ENCODE data around the gene MAN1B1. TPM values are rescaled to one million over a fixed set of nuclear protein-coding genes. Genes with fewer than 3 reads are reported as not detected.

MAN1B1 gene
- polyA plus RNA-seq, 2 of the 4 experiments (the other 2 are of a cell fraction) = 31.7 to 48.6 TPM

GRCh38 chr9:137148661-137149060 is 61.9 kb downstream of the MAN1B1 start:
- no peak for ATAC-seq
- CTCF ChIA-PET = interaction anchor here (0.6 to 1.4 kb wide), 6 partner anchors 8 to 80 kb away, joined by 3 to 6 read pairs (median 4); no protein-coding TSS in a partner anchor
- 89% methylated on average over 19 of the region's 19 CpGs for WGBS (ENCODE audit: missing lambda C conversion rate)
- H3K4me3 ChIP-seq = no peak overlapping the region
- no peak for TF ChIP-seq PHF8 (IDR thresholded peaks at IDR 0.05; ENCODE audit: borderline replicate concordance, low read depth)
- TF ChIP-seq EHMT2 (IDR thresholded peaks at IDR 0.05; ENCODE audit: low read depth) = no peak
- no peak for TF ChIP-seq CBX2 (IDR thresholded peaks at IDR 0.05; ENCODE audit: borderline replicate concordance, low read depth)
- TF ChIP-seq ESRRA (IDR thresholded peaks at IDR 0.05; ENCODE audit: borderline replicate concordance, low read length) = no peak
- no peak for TF ChIP-seq BCL3 (IDR thresholded peaks at IDR 0.05)
- no peak for TF ChIP-seq PBX3 (IDR thresholded peaks at IDR 0.05)
- no peak for TF ChIP-seq USF2 (IDR thresholded peaks at IDR 0.05)
- TF ChIP-seq FOSL2 (IDR thresholded peaks at IDR 0.05) = no peak
- no peak for TF ChIP-seq FOSL2 (CRISPR knock-in tag; IDR thresholded peaks at IDR 0.05)
- TF ChIP-seq CBX8 (IDR thresholded peaks at IDR 0.05) = no peak
- no peak for TF ChIP-seq TP53 (CRISPR knock-in tag; IDR thresholded peaks at IDR 0.05)
- TF ChIP-seq ZC3H11A (IDR thresholded peaks at IDR 0.05) = no peak
- H3K4me1 ChIP-seq = peaks cover 24% of the 10 kb centered on the region; the same call in 1 of the 3 replicates
- POLR2A ChIA-PET = no interaction called here
- no peak for DNase-seq (ENCODE audit: low read depth in 1 of 2, low spot score in 1 of 2)
- no peaks in the 10 kb centered on the region for H3K9me3 ChIP-seq
- no peak overlapping the region for H3K27ac ChIP-seq
- H3K4me2 ChIP-seq = no peak overlapping the region
- FAIRE-seq = no peak

GRCh38 chr9:137149363-137149762 is 62.6 kb downstream of the MAN1B1 start:
- no peaks in the 10 kb centered on the region for H3K9me3 ChIP-seq
- ChIA-PET POLR2A (interaction anchor here (2.8 kb wide), 1 partner anchor 20 kb away, joined by 18 read pairs; no protein-coding TSS in a partner anchor), CTCF (interaction anchor here (0.6 to 1.7 kb wide), 7 partner anchors 9 to 81 kb away, joined by 3 to 6 read pairs (median 4); partner anchors contain the start of gene LRRC26)
- no peak for DNase-seq (ENCODE audit: low read depth in 1 of 2, low spot score in 1 of 2)
- TF ChIP-seq FOSB (CRISPR knock-in tag; IDR thresholded peaks at IDR 0.05) (no peak), RAD21 (conservative IDR thresholded peaks at IDR 0.05 in 1 of 2, IDR thresholded peaks at IDR 0.05 in 1 of 2) (no peak), HMGXB4 (CRISPR knock-in tag; IDR thresholded peaks at IDR 0.05; ENCODE audit: borderline replicate concordance) (no peak), POLR2AphosphoS2 (conservative IDR thresholded peaks at IDR 0.05; ENCODE audit: low read length) (no peak), CBX2 (IDR thresholded peaks at IDR 0.05; ENCODE audit: borderline replicate concordance, low read depth) (no peak), ESRRA (IDR thresholded peaks at IDR 0.05; ENCODE audit: borderline replicate concordance, low read length) (no peak), HOXB13 (CRISPR knock-in tag; IDR thresholded peaks at IDR 0.05; ENCODE audit: low read depth) (no peak), ELK1 (IDR thresholded peaks at IDR 0.05; ENCODE audit: low read depth, low read length) (no peak), NPAS2 (CRISPR knock-in tag; IDR thresholded peaks at IDR 0.05; ENCODE audit: borderline replicate concordance) (no peak), RFX5 (IDR thresholded peaks at IDR 0.05) (no peak), RARB (CRISPR knock-in tag; IDR thresholded peaks at IDR 0.05) (no peak), FOSL2 (IDR thresholded peaks at IDR 0.05) (no peak), FOSL2 (CRISPR knock-in tag; IDR thresholded peaks at IDR 0.05) (no peak), CBX8 (IDR thresholded peaks at IDR 0.05) (no peak), ZSCAN20 (CRISPR knock-in tag; IDR thresholded peaks at IDR 0.05) (no peak), MAFK (IDR thresholded peaks at IDR 0.05; ENCODE audit: partially characterized antibody) (no peak), ATOH8 (CRISPR knock-in tag; IDR thresholded peaks at IDR 0.05; ENCODE audit: low read depth) (no peak)
- WGBS (ENCODE audit: missing lambda C conversion rate) = 82% methylated on average over 4 of the region's 5 CpGs
- H3K4me1 ChIP-seq = peaks cover 24% of the 10 kb centered on the region; the same call in 1 of the 3 replicates
- no peak for ATAC-seq
- no peak for FAIRE-seq
- H3K27ac ChIP-seq = peak overlapping the region in 1 of 2 experiments; percentile 55; a peak in 1 of 6 replicates
- H3K4me3 ChIP-seq = no peak overlapping the region
- H3K4me2 ChIP-seq = no peak overlapping the region; the same call in 2 of the 3 replicates
